Neural cell (in vitro differentiated cells): Measurements from ENCODE around the gene EPHB4. TPM values are rescaled to one million over a fixed set of nuclear protein-coding genes. Genes with fewer than 3 reads are reported as not detected.

Experiments used
- H2AFZ ChIP-seq: fragments of 200-600, 300-800 bp; sonication (generic), shearing (Covaris generic); 2 replicates; pipeline ENCODE4 v1.6.0; 2014; ENCODE audit warnings: low read depth, mild to moderate bottlenecking, antibody characterized with exemption, low read length, moderate library complexity
- H3F3A ChIP-seq: fragments of 200-600 bp; shearing (Covaris generic); 2 replicates; pipeline ENCODE4 v1.6.1; 2016; ENCODE audit warnings: mild to moderate bottlenecking, moderate library complexity, mixed read lengths, antibody characterized with exemption, low read length; ENCODE audit not compliant: insufficient read depth, poor library complexity, severe bottlenecking
- H3K27ac ChIP-seq: fragments of 200-600, 300-800 bp; sonication (generic), shearing (Covaris generic); 2 replicates; pipeline ENCODE4 v1.5.1; 2014; ENCODE audit warnings: mild to moderate bottlenecking, low read length, moderate library complexity
- H3K27me3 ChIP-seq: fragments of 300-800, 200-600 bp; sonication (generic), shearing (Covaris generic); 2 replicates; pipeline ENCODE4 v1.6.0; 2014; ENCODE audit warnings: mild to moderate bottlenecking, low read depth, low read length, moderate library complexity; ENCODE audit not compliant: insufficient read depth
- H3K36me3 ChIP-seq: fragments of 300-800, 200-600 bp; sonication (generic), shearing (Covaris generic); 2 replicates; pipeline ENCODE4 v1.5.1; 2014; ENCODE audit warnings: mild to moderate bottlenecking, antibody characterized with exemption, low read length, moderate library complexity; ENCODE audit not compliant: insufficient read depth
- H3K4me2 ChIP-seq: fragments of 300-800, 200-600 bp; sonication (generic), shearing (Covaris generic); 2 replicates; pipeline ENCODE4 v1.6.0; 2014; ENCODE audit warnings: mild to moderate bottlenecking, low read length
- H3K4me3 ChIP-seq: fragments of 300-800, 200-600 bp; sonication (generic), shearing (Covaris generic); 2 replicates; pipeline ENCODE4 v1.5.1; 2014; ENCODE audit warnings: mild to moderate bottlenecking, low read length, moderate library complexity
- H3K79me2 ChIP-seq: fragments of 200-600 bp; shearing (Covaris generic); replicated peaks from 2 replicates; pipeline ENCODE4 v1.6.0; 2014; ENCODE audit warnings: mild to moderate bottlenecking, low read length, moderate library complexity; ENCODE audit not compliant: insufficient read depth
- H3K9ac ChIP-seq: fragments of 300-800, 200-600 bp; sonication (generic), shearing (Covaris generic); 2 replicates; pipeline ENCODE4 v1.6.1; 2016; ENCODE audit warnings: mild to moderate bottlenecking, low read length, mixed read lengths
- H3K9me2 ChIP-seq: fragments of 200-600 bp; shearing (Covaris generic); 2 replicates; pipeline ENCODE4 v1.6.1; 2016; ENCODE audit warnings: mild to moderate bottlenecking, low read length, mixed read lengths; ENCODE audit not compliant: insufficient read depth
- H3K9me3 ChIP-seq: fragments of 200-600, 300-800 bp; sonication (generic), shearing (Covaris generic); 2 replicates; pipeline ENCODE4 v1.6.1; 2016; ENCODE audit warnings: mild to moderate bottlenecking, mixed run types, low read length, moderate library complexity, mixed read lengths
- H4K20me1 ChIP-seq: fragments of 200-600 bp; shearing (Covaris generic); 2 replicates; pipeline ENCODE4 v1.6.1; 2016; ENCODE audit warnings: mild to moderate bottlenecking, mixed run types; ENCODE audit not compliant: insufficient read depth
- EP300 ChIP-seq: fragments of 450-650 bp; conservative IDR thresholded peaks from 2 replicates; pipeline ENCODE4 v1.6.1; 2014; ENCODE audit warnings: antibody characterized with exemption, mild to moderate bottlenecking, moderate library complexity; ENCODE audit not compliant: poor library complexity, severe bottlenecking
- EZH2 ChIP-seq: fragments of 200-600, 300-800 bp; shearing (Covaris generic), sonication (generic); IDR thresholded peaks from 2 replicates; pipeline ENCODE4 v1.6.1; 2014; ENCODE audit warnings: antibody characterized with exemption, low read length, borderline replicate concordance, mild to moderate bottlenecking; ENCODE audit not compliant: insufficient read depth, poor library complexity, severe bottlenecking
- MXI1 ChIP-seq: fragments of 450-650 bp; conservative IDR thresholded peaks from 2 replicates; pipeline ENCODE4 v1.6.1; 2014; ENCODE audit warnings: antibody characterized with exemption, mild to moderate bottlenecking; ENCODE audit not compliant: poor library complexity, severe bottlenecking
- POLR2AphosphoS5 ChIP-seq: IDR thresholded peaks from 2 replicates; pipeline ENCODE4 v1.6.1; 2012
- RAD21 ChIP-seq: fragments of 450-650 bp; conservative IDR thresholded peaks from 2 replicates; pipeline ENCODE4 v1.6.1; 2014; ENCODE audit warnings: antibody characterized with exemption, mild to moderate bottlenecking, moderate library complexity
- REST ChIP-seq: IDR thresholded peaks from 2 replicates; pipeline ENCODE4 v1.6.1; 2012; ENCODE audit warnings: borderline replicate concordance
- SMC3 ChIP-seq: fragments of 450-650 bp; conservative IDR thresholded peaks from 2 replicates; pipeline ENCODE4 v1.6.1; 2014; ENCODE audit warnings: antibody characterized with exemption, mild to moderate bottlenecking, moderate library complexity; ENCODE audit not compliant: poor library complexity
- polyA plus RNA-seq: library from polyadenylated mRNA; depleted of rRNA; stranded (reverse); fragments of >200 nt; gene quantifications from 2 replicates; pipeline ENCODE4 v1.2.3, GENCODE V29; 2014
- TF ChIP-seq, protein P1 (sequence below): fragments of 450-650 bp; IDR thresholded peaks from 2 replicates; pipeline ENCODE4 v1.5.1; 2014; ENCODE audit warnings: antibody characterized with exemption, mild to moderate bottlenecking, moderate library complexity; ENCODE audit not compliant: poor library complexity, severe bottlenecking

The EPHB4 gene
- polyA plus RNA-seq, 1 donor from 2014 or later, result 0.92 TPM

- H3K9me2 ChIP-seq, result no peaks in the 10 kb centered on the region
- H3K4me3 ChIP-seq, result peak within 1 kb of the TSS; percentile 13
- H3K27ac ChIP-seq, result no peak within 1 kb of the TSS
- no peak within 1 kb of the TSS for H2AFZ ChIP-seq
- no peaks in the 10 kb centered on the region for H3K79me2 ChIP-seq
- H3K9me3 ChIP-seq, result no peaks in the 10 kb centered on the region
- no peaks in the 10 kb centered on the region for H4K20me1 ChIP-seq
- H3K9ac ChIP-seq, result no peak within 1 kb of the TSS
- H3K36me3 ChIP-seq, result no peaks in the 10 kb centered on the region
- no peak for TF ChIP-seq RAD21
- no peak for TF ChIP-seq EP300
- no peaks in the 10 kb centered on the region for H3F3A ChIP-seq
- no peak within 1 kb of the TSS for H3K4me2 ChIP-seq
- H3K27me3 ChIP-seq, result no peaks in the 10 kb centered on the region
Observed at GRCh38 chr7:100867040-100867775, 39.9 kb upstream of the EPHB4 start, which contains the start of gene TRIP6. TSS of gene TRIP6 (plus strand) at chr7:100867387. CDS start at chr7:100867498, 111 bp downstream.

DNA sequence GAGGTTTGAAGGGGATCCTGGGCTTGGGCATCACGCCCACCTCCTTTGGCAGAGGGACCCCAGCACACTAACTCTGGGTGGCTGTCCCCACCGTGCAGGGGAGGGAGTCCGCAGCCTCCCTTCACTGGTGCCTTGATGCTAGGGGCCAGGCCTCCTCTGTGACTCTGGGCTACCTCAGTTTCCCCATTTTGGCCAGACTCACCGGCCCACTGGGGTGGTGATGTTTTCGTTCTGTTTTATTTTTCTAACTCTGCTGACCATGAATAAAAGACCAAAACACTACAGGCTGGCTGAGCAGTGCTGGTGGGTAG, 39.4 kb upstream of the EPHB4 start:
- no peak overlapping the region for H3K27ac ChIP-seq

More for the DNA sequence above, 39.4 kb upstream of the EPHB4 start:
- Histone ChIP-seq H3K4me2 (no peak overlapping the region), H3K9me2 (no peaks in the 10 kb centered on the region), H2AFZ (no peak overlapping the region), H3K36me3 (no peaks in the 10 kb centered on the region), H3K4me3 (no peak overlapping the region), H3K9me3 (no peaks in the 10 kb centered on the region), H4K20me1 (no peaks in the 10 kb centered on the region), H3K9ac (no peak overlapping the region), H3K79me2 (no peaks in the 10 kb centered on the region), H3F3A (no peaks in the 10 kb centered on the region), H3K27me3 (no peaks in the 10 kb centered on the region)
- TF ChIP-seq, protein P1, sequence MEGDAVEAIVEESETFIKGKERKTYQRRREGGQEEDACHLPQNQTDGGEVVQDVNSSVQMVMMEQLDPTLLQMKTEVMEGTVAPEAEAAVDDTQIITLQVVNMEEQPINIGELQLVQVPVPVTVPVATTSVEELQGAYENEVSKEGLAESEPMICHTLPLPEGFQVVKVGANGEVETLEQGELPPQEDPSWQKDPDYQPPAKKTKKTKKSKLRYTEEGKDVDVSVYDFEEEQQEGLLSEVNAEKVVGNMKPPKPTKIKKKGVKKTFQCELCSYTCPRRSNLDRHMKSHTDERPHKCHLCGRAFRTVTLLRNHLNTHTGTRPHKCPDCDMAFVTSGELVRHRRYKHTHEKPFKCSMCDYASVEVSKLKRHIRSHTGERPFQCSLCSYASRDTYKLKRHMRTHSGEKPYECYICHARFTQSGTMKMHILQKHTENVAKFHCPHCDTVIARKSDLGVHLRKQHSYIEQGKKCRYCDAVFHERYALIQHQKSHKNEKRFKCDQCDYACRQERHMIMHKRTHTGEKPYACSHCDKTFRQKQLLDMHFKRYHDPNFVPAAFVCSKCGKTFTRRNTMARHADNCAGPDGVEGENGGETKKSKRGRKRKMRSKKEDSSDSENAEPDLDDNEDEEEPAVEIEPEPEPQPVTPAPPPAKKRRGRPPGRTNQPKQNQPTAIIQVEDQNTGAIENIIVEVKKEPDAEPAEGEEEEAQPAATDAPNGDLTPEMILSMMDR, result no peak
- TF ChIP-seq SMC3, result no peak
- TF ChIP-seq POLR2AphosphoS5, result no peak
- TF ChIP-seq REST, result no peak
- TF ChIP-seq RAD21, result no peak
- no peak for TF ChIP-seq MXI1
- TF ChIP-seq EP300, result no peak
- TF ChIP-seq EZH2, result no peak
